ENCODE measurements around the gene C2orf49.

C2orf49 gene

GRCh38 chr2:105337122-105338019, at the start of gene C2orf49:
TSS of gene C2orf49 (plus strand) at chr2:105337540. CDS start at chr2:105337588, 48 bp downstream.
- Histone ChIP-seq H3K36me3 (ENCODE audit: control insufficient read depth, insufficient read depth, low read length) (peaks cover 2% of the 10 kb centered on the region; the same call in 1 of the 2 replicates), H3K4me1 (ENCODE audit: control insufficient read depth, insufficient read depth, low read length) (no peaks in the 10 kb centered on the region), H3K9me3 (ENCODE audit: control insufficient read depth, insufficient read depth, low read length) (no peaks in the 10 kb centered on the region), H3K27ac (ENCODE audit: low read length) (no peak within 1 kb of the TSS), H3K4me3 (ENCODE audit: low read length) (peak within 1 kb of the TSS; percentile 87), H3K27me3 (ENCODE audit: control insufficient read depth, insufficient read depth, low read length) (no peaks in the 10 kb centered on the region)
- WGBS (ENCODE audit: insufficient coverage, insufficient read length): no CpG with 5 or more reads among the region's 58 CpGs
- DNase-seq (ENCODE audit: low read depth, low spot score): peak; percentile 68

DNA sequence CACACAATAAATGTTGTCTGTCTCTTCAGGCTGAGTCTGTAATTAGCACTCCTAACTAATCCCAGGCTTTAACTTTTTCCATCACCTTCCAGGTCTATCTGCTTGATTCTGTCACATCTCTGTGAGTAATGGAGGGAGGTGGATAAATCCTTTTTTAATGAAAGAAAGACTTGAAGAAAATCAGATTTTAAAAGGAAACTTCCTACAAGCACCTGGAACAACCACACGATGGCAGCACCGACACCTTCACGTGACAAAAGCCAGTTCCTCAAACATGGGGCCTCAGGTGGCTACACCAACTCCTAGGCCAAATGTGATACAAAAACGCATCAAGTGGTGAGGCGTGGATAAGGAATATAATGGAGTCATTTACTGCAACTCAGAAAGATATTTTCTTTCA, 49.6 kb upstream of the C2orf49 start:
- Histone ChIP-seq H3K27me3 (ENCODE audit: control insufficient read depth, insufficient read depth, low read length) (no peaks in the 10 kb centered on the region), H3K36me3 (ENCODE audit: control insufficient read depth, insufficient read depth, low read length) (no peaks in the 10 kb centered on the region), H3K4me1 (ENCODE audit: control insufficient read depth, insufficient read depth, low read length) (no peaks in the 10 kb centered on the region), H3K27ac (ENCODE audit: low read length) (no peak overlapping the region), H3K9me3 (ENCODE audit: control insufficient read depth, insufficient read depth, low read length) (no peaks in the 10 kb centered on the region), H3K4me3 (ENCODE audit: low read length) (no peak overlapping the region)
- peak; percentile 48 for DNase-seq (ENCODE audit: low read depth, low spot score)
- whole genome bisulfite sequencing (ENCODE audit: insufficient coverage, insufficient read length): no CpG with 5 or more reads among the region's 5 CpGs

GRCh38 chr2:105288133-105288532, 49.2 kb upstream of the C2orf49 start:
- Histone ChIP-seq H3K4me3 (ENCODE audit: low read length) (no peak overlapping the region), H3K27me3 (ENCODE audit: control insufficient read depth, insufficient read depth, low read length) (no peaks in the 10 kb centered on the region), H3K36me3 (ENCODE audit: control insufficient read depth, insufficient read depth, low read length) (no peaks in the 10 kb centered on the region), H3K9me3 (ENCODE audit: control insufficient read depth, insufficient read depth, low read length) (no peaks in the 10 kb centered on the region), H3K4me1 (ENCODE audit: control insufficient read depth, insufficient read depth, low read length) (no peaks in the 10 kb centered on the region), H3K27ac (ENCODE audit: low read length) (no peak overlapping the region)
- DNase-seq (ENCODE audit: low read depth, low spot score): no peak
- WGBS (ENCODE audit: insufficient coverage, insufficient read length): no CpG with 5 or more reads among the region's 7 CpGs

GRCh38 chr2:105290981-105291660, 46.2 kb upstream of the C2orf49 start:
- no peaks in the 10 kb centered on the region for H3K9me3 ChIP-seq (ENCODE audit: control insufficient read depth, insufficient read depth, low read length)
- H3K27ac ChIP-seq (ENCODE audit: low read length): no peak overlapping the region
- DNase-seq (ENCODE audit: low read depth, low spot score): no peak
- H3K27me3 ChIP-seq (ENCODE audit: control insufficient read depth, insufficient read depth, low read length): no peaks in the 10 kb centered on the region
- H3K4me1 ChIP-seq (ENCODE audit: control insufficient read depth, insufficient read depth, low read length): no peaks in the 10 kb centered on the region
- peaks cover 2% of the 10 kb centered on the region; the same call in 1 of the 2 replicates for H3K36me3 ChIP-seq (ENCODE audit: control insufficient read depth, insufficient read depth, low read length)
- no peak overlapping the region for H3K4me3 ChIP-seq (ENCODE audit: low read length)
- WGBS (ENCODE audit: insufficient coverage, insufficient read length): no CpG with 5 or more reads among the region's 6 CpGs

- WGBS (ENCODE audit: insufficient coverage, insufficient read length): no CpG with 5 or more reads among the region's 2 CpGs
- Histone ChIP-seq H3K27me3 (ENCODE audit: control insufficient read depth, insufficient read depth, low read length) (no peaks in the 10 kb centered on the region), H3K27ac (ENCODE audit: low read length) (no peak overlapping the region), H3K4me3 (ENCODE audit: low read length) (no peak overlapping the region), H3K36me3 (ENCODE audit: control insufficient read depth, insufficient read depth, low read length) (peaks cover 3% of the 10 kb centered on the region; the same call in 1 of the 2 replicates), H3K9me3 (ENCODE audit: control insufficient read depth, insufficient read depth, low read length) (no peaks in the 10 kb centered on the region), H3K4me1 (ENCODE audit: control insufficient read depth, insufficient read depth, low read length) (no peaks in the 10 kb centered on the region)
- no peak for DNase-seq (ENCODE audit: low read depth, low spot score)
Measured at GRCh38 chr2:105291981-105292380, 45.4 kb upstream of the C2orf49 start.

DNA sequence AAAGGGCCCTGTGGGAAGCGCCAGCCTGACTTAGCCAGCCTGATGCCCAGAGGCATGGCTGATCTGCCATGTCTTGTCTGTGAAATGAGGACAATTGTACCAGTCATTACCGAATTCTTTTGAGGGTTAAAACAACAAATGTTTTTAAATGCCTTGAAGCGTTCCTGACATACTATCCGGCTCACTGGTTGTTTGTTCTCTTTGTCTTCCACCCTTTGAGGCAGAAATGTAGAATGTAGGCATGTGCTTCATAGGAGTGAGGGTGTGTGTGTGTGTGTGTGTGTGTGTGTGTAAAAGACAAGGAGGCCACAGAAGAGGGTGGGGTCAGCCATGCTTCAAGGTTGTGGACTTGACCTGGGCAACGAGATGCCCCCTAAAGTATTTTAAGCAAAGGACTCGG, 43.3 kb upstream of the C2orf49 start:
- no peak overlapping the region for H3K4me3 ChIP-seq (ENCODE audit: low read length)
- no peaks in the 10 kb centered on the region for H3K9me3 ChIP-seq (ENCODE audit: control insufficient read depth, insufficient read depth, low read length)
- WGBS (ENCODE audit: insufficient coverage, insufficient read length): no CpG with 5 or more reads among the region's 6 CpGs
- no peak for DNase-seq (ENCODE audit: low read depth, low spot score)
- no peaks in the 10 kb centered on the region for H3K4me1 ChIP-seq (ENCODE audit: control insufficient read depth, insufficient read depth, low read length)
- peaks cover 7% of the 10 kb centered on the region for H3K36me3 ChIP-seq (ENCODE audit: control insufficient read depth, insufficient read depth, low read length)
- H3K27ac ChIP-seq (ENCODE audit: low read length): no peak overlapping the region
- H3K27me3 ChIP-seq (ENCODE audit: control insufficient read depth, insufficient read depth, low read length): no peaks in the 10 kb centered on the region

- DNase-seq (ENCODE audit: low read depth, low spot score): peak; percentile 41
- H3K9me3 ChIP-seq (ENCODE audit: control insufficient read depth, insufficient read depth, low read length): no peaks in the 10 kb centered on the region
- H3K27ac ChIP-seq (ENCODE audit: low read length): no peak overlapping the region
- peaks cover 7% of the 10 kb centered on the region for H3K36me3 ChIP-seq (ENCODE audit: control insufficient read depth, insufficient read depth, low read length)
- no CpG with 5 or more reads among the region's 5 CpGs for WGBS (ENCODE audit: insufficient coverage, insufficient read length)
- no peak overlapping the region for H3K4me3 ChIP-seq (ENCODE audit: low read length)
- no peaks in the 10 kb centered on the region for H3K27me3 ChIP-seq (ENCODE audit: control insufficient read depth, insufficient read depth, low read length)
- no peaks in the 10 kb centered on the region for H3K4me1 ChIP-seq (ENCODE audit: control insufficient read depth, insufficient read depth, low read length)
Measured at GRCh38 chr2:105294844-105295481, 42.4 kb upstream of the C2orf49 start.

GRCh38 chr2:105296017-105296611, 41.2 kb upstream of the C2orf49 start:
- WGBS (ENCODE audit: insufficient coverage, insufficient read length): no CpG with 5 or more reads among the region's 7 CpGs
- H3K27me3 ChIP-seq (ENCODE audit: control insufficient read depth, insufficient read depth, low read length): no peaks in the 10 kb centered on the region
- H3K36me3 ChIP-seq (ENCODE audit: control insufficient read depth, insufficient read depth, low read length): peaks cover 7% of the 10 kb centered on the region
- DNase-seq (ENCODE audit: low read depth, low spot score): no peak
- no peaks in the 10 kb centered on the region for H3K4me1 ChIP-seq (ENCODE audit: control insufficient read depth, insufficient read depth, low read length)
- no peak overlapping the region for H3K27ac ChIP-seq (ENCODE audit: low read length)
- H3K9me3 ChIP-seq (ENCODE audit: control insufficient read depth, insufficient read depth, low read length): no peaks in the 10 kb centered on the region
- no peak overlapping the region for H3K4me3 ChIP-seq (ENCODE audit: low read length)

DNA sequence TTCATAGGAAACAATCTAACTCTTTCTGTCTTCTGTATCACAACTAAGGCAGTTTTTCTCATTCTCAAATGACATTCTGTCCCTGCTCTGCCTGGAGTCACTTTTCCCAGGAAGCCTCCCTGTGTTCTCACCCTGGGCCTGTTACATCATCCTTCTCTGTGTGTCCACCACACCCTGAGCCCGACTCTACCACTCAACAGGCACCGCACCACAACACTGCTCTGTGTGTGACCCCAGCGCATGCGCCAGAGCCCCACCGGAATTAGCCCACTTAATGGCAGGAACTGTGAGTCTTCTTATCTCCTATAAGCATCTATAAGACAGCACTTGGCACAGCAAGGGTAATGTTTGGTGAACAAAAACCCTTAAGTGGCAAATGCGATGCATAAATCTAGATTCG, 40.1 kb upstream of the C2orf49 start:
- DNase-seq (ENCODE audit: low read depth, low spot score): no peak
- no peak overlapping the region for H3K27ac ChIP-seq (ENCODE audit: low read length)

GRCh38 chr2:105298017-105298416, 39.3 kb upstream of the C2orf49 start:
- peaks cover 7% of the 10 kb centered on the region for H3K36me3 ChIP-seq (ENCODE audit: control insufficient read depth, insufficient read depth, low read length)
- no peak for DNase-seq (ENCODE audit: low read depth, low spot score)
- no peaks in the 10 kb centered on the region for H3K4me1 ChIP-seq (ENCODE audit: control insufficient read depth, insufficient read depth, low read length)
- H3K9me3 ChIP-seq (ENCODE audit: control insufficient read depth, insufficient read depth, low read length): no peaks in the 10 kb centered on the region
- no peak overlapping the region for H3K4me3 ChIP-seq (ENCODE audit: low read length)
- H3K27me3 ChIP-seq (ENCODE audit: control insufficient read depth, insufficient read depth, low read length): no peaks in the 10 kb centered on the region
- no peak overlapping the region for H3K27ac ChIP-seq (ENCODE audit: low read length)
- WGBS (ENCODE audit: insufficient coverage, insufficient read length): no CpG with 5 or more reads among the region's 3 CpGs

More for the DNA sequence above, 40.1 kb upstream of the C2orf49 start:
- Histone ChIP-seq H3K36me3 (ENCODE audit: control insufficient read depth, insufficient read depth, low read length) (peaks cover 7% of the 10 kb centered on the region), H3K4me3 (ENCODE audit: low read length) (no peak overlapping the region), H3K9me3 (ENCODE audit: control insufficient read depth, insufficient read depth, low read length) (no peaks in the 10 kb centered on the region), H3K27me3 (ENCODE audit: control insufficient read depth, insufficient read depth, low read length) (no peaks in the 10 kb centered on the region), H3K4me1 (ENCODE audit: control insufficient read depth, insufficient read depth, low read length) (no peaks in the 10 kb centered on the region)
- WGBS (ENCODE audit: insufficient coverage, insufficient read length): no CpG with 5 or more reads among the region's 7 CpGs
